Kidney glomerular epithelial cell (primary cell): ENCODE results near the gene TXNL4A.

Source experiments
- DNase-seq: peaks from one replicate; lab custom pipeline; 2025; lab: John Stamatoyannopoulos, UW

Gene TXNL4A

GRCh38 chr18:79991494-79991893 is 3.1 kb upstream of the TXNL4A start:
- no peak for DNase-seq

GRCh38 chr18:79989195-79989497 is 783 bp upstream of the TXNL4A start:
- no peak for DNase-seq

- DNase-seq, result peak; percentile 66
Observed at GRCh38 chr18:79988071-79988450, 302 bp downstream of the TXNL4A start.

- no peak for DNase-seq
Observed at GRCh38 chr18:79987566-79987965, 797 bp downstream of the TXNL4A start.

- no peak for DNase-seq
Observed at GRCh38 chr18:79986726-79987125, 1.6 kb downstream of the TXNL4A start.

- no peak for DNase-seq
Observed at GRCh38 chr18:79985172-79985571, 3.2 kb downstream of the TXNL4A start.

- no peak for DNase-seq
Observed at GRCh38 chr18:79983793-79984192, 4.6 kb downstream of the TXNL4A start.

- no peak for DNase-seq
Observed at GRCh38 chr18:79983253-79983652, 5.1 kb downstream of the TXNL4A start.

GRCh38 chr18:79982736-79983135 is 5.6 kb downstream of the TXNL4A start:
- DNase-seq, result no peak

GRCh38 chr18:79980585-79980984 is 7.8 kb downstream of the TXNL4A start:
- DNase-seq, result no peak

- DNase-seq, result no peak
Observed at GRCh38 chr18:79979843-79980242, 8.5 kb downstream of the TXNL4A start.

- no peak for DNase-seq
Observed at GRCh38 chr18:79975985-79976680, 12.2 kb downstream of the TXNL4A start.

- DNase-seq, result no peak
Observed at GRCh38 chr18:79975043-79975442, 13.3 kb downstream of the TXNL4A start.

- DNase-seq, result no peak
Observed at GRCh38 chr18:79974025-79974654, 14.2 kb downstream of the TXNL4A start.

GRCh38 chr18:79973517-79973916 is 14.8 kb downstream of the TXNL4A start:
- no peak for DNase-seq

GRCh38 chr18:79972720-79973119 is 15.6 kb downstream of the TXNL4A start:
- no peak for DNase-seq

- no peak for DNase-seq
Observed at GRCh38 chr18:79971986-79972385, 16.4 kb downstream of the TXNL4A start.

- no peak for DNase-seq
Observed at GRCh38 chr18:79971211-79971952, 17.0 kb downstream of the TXNL4A start.

- DNase-seq, result no peak
Observed at GRCh38 chr18:79970419-79971133, 17.8 kb downstream of the TXNL4A start.

- DNase-seq, result peak; percentile 81
Observed at GRCh38 chr18:79965119-79965902, 23.1 kb downstream of the TXNL4A start.

- DNase-seq, result peak; percentile 30
Observed at GRCh38 chr18:79964330-79965118, 23.8 kb downstream of the TXNL4A start, which contains the start of gene HSBP1L1. TSS of gene HSBP1L1 (plus strand) at chr18:79964643. CDS start at chr18:79964736, 93 bp downstream.
